Activated CD8-positive, alpha-beta memory T cell treated with anti-CD3 and anti-CD28 coated beads for 24 hours (primary cell): ENCODE data around the gene VPS16.

ENCODE experiments used
- DNase-seq: peaks from one replicate; pipeline ENCODE4 v3.0.0-alpha.2; 2020

Gene VPS16

DNA sequence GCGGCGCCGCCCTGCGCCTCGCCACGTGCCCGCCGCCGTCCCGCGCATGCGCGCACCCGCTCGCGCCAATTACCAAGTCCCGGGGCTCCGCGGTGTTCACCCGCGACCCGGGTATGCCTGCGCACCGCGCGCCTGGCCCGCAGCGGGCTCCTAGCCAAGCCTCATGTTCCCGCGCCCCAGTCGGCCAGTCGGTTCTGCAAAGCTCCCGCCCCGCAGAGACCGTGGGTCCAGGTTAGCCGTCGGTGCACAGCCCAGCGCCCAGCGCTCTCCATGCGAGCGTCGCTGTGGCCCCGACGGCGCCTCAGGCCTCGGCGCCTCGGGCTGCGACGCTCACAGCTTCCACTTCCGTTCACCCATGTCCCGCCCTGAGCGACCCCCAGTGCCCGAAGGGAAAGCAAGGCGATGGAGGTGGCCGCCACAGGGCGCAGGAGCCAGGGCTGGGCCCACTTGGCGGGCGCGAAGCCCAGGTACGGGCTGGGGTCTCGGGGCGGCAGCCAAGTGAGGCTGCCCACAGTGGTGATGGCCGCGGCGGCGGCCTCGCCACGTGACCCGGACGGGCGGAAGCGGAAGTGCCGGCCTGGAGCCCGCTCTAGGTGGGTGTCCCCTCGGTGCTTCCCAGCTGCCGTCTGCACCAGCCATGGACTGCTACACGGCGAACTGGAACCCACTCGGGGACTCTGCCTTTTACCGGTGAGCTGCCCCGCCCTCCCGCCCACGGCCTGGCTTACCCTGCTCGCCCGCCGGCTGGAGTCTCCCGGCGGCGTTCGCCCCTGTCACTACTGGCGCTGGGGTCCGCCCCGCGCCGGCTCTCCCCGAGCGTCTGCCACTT, at the start of gene VPS16, which contains the start of gene PCED1A:
VPS16 (plus strand) TSS at position 608 of the 829 bp plus-strand sequence; CDS start at position 638, 30 bp downstream.
PCED1A (minus strand) TSS at position 518 of the 829 bp plus-strand sequence. CDS start 743 bp downstream, outside the sequence.
- DNase-seq, result peak; percentile 98

GRCh38 chr20:2793471-2793870, 47.1 kb upstream of the VPS16 start:
- DNase-seq, result no peak

DNA sequence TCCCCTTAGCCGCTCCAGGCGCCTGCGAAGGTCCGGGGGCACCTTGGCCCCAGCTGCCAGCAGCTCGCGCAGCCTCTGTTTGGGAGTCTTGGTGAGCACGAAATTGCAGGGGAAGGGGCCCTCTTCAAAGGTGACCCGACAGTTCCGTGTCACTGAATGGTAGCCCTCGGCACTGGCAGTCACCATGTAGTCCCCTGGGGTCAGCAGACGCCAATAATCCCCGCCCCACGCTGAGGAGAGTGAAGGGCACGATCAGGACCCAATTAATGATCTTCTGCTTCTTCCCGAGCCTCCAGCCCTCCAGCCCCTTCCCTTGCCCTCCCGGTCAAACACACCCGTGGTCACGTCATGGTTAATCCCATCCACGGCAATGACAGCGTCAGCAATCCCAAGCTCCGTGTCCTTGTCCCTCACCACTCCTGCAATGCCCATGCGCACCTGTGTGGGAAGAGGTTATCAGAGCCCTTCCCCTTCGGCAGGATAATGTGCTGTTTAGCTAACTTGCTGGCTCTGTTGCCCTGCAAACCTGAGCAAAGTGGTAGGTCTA, 46.3 kb upstream of the VPS16 start:
- no peak for DNase-seq

- DNase-seq, result no peak
Observed at GRCh38 chr20:2794866-2795447, 45.6 kb upstream of the VPS16 start.

DNA sequence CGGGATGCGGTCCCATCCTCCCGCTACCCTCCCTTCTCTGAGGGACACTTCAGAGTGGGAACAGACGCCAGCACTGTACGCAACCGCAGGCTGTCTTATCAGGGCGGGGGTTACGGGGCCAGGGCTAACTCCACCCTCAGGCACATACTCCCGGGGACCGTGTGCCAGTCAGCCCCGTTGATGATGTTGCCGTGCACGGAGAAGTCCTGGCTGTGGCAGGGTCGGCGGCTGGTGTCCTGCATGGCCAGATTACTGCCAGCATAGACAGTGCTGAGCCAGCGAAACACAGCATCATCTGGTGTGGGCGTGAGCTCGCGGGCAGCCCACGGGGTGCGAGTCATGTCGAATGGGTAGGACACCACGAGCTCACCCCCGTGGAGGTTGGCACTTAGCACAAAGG, 45.1 kb upstream of the VPS16 start:
- no peak for DNase-seq

DNA sequence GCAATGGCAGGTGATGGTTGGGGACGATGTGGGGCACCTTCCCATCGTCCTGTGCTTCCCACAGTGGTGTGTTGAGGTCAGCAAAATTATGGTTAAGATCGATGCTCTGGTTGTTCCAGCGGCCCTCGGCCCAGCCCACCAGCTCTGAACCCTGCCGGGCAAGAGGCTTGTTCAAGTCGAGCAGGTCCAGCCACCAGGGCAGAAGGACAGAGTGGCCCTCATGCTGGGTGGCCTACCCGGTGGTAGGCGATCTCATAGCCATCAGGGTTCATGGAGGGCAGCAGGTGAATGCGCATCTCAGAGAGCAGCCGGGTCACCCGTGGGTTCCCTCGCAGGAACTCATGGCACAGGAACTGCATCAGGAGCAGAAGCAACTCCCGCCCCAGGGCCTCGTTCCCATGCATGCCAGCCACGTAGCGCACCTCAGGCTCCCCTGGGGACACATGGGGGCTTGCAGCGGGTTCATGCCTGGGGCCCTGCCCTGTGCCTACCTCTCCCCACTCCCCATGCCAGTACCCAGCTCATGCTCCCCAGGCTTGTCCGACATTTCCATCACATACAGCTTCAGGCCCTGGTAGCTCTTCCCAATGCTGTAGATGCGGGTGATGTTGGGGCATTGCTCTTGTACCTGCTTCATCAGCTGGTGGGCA, 44.4 kb upstream of the VPS16 start:
- DNase-seq, result no peak

DNA sequence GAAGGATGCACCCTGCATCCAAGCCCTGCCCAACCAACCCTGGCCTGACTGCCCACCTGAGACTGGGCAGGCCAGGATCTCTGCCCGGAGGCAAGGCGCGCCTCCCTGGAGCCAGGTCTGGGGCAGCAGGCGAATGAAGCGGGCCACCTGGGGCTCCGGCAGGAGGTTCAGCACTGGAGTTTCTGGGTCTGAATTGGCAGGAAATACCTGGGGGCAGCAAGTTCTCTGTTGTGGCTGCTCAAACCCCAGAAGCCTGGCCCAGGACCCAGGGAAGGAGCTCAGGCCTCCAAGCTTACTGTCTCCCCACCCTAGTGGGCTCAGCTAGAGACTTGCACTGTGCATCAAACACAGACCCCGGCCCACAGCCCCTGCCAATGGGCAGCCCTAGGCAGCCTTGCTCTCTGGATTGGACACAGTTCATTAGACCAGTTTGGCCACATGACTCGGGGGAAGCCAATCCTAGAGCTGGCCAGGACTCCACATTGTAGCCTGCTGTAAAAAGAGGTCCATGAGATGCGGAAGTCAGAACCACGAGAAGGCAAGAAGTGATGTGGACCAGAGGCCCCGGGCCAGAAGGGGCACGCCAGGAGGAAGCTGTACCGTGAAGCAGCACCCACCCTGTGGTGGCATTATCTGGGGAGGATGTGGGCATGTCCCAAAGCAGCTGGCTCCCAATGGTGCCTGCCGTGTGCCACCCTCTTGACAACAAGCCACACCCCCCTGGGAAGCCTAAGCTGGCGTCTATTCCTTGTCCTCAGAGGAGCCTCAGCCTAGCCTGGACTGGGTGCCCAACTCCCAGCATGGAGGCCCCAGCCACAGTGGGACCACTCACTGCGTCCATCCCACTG, 43.2 kb upstream of the VPS16 start:
- no peak for DNase-seq

- DNase-seq, result no peak
Observed at GRCh38 chr20:2798095-2798805, 42.3 kb upstream of the VPS16 start.

DNA sequence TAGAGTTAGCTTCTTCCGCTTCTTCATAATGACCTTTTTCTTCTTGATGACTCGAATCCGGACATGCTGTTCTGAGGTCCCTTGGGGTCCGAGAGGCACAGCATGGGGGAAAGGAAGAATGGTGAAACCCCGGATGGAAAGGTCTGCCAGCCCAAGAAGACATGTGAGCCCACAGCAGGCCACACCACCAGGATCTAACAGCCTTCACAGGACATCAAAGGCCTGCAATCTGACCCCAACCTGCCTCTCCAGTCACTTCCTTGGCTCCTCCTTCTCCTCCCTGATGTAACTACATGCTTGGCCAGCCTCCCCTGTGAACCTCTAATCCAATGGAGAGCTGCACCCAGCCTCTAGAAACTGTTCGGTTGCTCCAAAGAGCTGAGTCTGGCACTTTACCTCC, 41.7 kb upstream of the VPS16 start:
- no peak for DNase-seq

- DNase-seq, result no peak
Observed at GRCh38 chr20:2799271-2799670, 41.3 kb upstream of the VPS16 start.

- DNase-seq, result peak; percentile 66
Observed at GRCh38 chr20:2799688-2800520, 40.6 kb upstream of the VPS16 start.

DNA sequence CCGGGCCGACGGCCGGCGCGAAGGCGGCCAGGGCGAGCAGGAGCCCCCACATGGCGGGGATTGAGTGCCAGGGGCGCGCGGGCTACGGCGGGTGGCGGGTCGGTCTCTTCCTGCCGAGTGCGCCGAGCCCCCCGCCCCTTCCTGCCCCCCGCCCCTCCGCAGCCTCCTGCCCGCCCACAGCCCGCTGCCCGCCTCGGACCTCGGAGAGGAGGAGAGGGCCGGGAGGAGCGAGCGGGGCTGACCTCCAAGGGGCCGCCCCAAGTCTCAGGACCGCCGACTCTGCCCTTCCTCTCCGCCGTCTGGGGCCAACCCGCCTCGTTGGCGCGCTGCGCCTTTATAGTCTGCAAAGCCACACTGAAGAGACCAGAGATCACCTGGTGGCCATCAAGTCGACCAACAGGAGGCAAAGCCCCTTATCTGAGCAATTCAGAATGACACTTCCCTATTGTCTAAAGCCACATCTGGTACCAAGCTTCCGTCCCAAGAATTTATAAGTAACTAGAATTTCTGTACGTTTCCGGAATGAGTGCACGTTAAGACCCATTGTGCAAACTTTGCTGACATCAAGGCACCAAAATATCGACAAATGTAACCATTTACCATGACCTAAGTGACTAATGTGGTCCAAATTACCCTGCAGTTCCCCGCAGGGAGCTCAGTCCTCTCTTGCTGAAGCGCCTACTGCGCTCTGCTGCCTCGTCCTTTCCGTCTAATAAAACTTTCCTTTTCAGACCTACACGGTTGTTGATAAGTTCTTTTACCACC, 39.8 kb upstream of the VPS16 start, which contains the start of gene CPXM1:
CPXM1 (minus strand) TSS at position 107 of the 765 bp plus-strand sequence; CDS start at position 52, 55 bp downstream.
- no peak for DNase-seq

DNA sequence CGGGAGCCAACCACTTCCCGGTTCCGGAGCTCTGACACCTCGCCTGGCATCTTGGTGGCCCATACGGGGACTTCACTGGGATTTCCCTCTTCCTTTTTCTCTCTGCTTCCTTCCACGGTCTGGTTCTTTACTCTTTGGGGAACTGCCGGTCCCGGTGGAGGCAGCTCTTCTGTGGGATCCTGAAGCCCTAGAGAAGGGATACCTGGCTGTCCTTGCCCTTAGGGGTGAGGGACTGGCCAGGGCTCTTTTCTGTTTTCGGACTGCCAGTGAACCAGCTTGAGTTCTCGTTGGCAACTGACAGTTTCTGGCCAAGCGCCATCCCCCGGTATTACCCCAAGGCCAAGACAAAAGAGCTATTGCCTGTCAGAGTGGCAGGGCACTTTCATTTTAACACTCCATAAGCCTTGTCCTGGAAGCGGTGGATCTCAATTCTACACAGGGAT, 39.2 kb upstream of the VPS16 start:
- DNase-seq, result no peak

DNA sequence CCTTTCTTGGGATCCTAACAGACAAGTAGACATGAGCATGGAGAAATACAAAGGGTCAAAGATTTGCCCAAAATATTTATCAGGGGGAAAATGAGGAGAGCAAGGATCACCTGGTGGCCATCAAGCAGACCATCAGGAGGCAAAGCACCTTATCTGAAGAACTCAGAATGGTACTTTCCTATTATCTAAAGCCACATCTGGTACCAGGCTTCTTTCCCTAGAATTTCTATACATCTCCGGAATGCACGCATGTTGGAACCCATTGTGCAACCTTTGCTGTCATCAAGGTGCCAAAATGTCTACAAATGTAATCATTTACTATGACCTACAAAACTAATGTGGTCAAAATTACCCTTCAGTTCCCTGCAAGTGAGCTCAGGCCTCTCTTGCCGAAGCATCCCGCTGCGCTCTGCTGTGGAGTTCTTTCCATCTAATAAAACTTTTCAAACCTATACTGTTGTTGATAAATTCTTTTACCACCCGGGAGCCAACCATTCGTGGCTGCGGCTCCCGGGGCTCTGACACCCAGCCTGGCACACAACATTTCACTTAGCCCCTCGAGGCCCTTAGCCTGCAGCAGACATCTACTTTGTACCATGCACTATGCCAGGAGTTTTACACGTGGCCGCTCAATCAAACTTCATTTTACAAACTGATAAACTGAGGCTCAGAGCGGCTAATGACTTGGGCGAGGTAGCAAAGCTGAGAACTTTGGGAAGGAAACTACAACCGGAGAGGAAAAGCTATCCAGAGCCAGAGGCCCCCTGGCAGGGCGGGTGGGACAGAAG, 36.3 kb upstream of the VPS16 start:
- DNase-seq, result no peak

DNA sequence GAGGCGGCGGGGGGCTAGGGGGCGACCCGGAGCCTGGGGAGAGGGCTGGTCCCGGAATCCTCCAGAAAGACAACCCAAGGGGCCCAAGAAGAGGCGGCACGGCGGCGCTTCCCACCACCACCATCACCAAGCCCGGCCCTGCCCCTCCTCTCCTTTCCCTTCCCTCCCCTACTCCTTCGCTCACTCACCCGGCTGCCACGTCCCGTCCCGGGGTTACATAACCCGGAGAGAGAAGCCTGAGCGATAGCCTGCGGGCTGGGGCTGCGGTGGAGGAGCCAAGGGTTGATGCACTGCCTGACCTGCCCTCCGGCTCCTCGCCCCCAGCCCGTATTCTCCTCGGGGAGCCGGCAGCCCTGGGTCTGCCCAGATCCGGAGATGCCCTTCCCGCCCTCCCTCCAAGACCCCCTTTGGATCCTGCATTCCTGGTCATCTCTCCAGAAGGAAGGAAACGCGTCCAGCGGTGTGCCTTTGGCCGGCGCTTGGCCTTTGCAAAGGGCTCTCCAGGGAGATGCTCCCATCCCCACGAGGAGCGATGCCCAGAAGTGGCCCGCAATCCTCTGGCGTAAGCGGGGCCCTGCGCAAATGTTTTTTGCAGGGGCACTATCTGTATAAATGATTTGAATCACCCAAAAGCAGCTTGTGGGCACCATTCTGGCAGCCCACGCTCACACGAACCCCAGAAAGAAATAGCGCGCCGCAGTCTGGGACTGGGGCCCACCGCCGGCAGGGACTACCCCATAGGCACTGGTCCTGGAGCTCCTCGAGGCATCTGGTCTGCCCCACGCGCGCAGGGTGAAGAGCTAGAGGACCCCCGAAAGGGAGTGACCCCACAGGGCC, 35.5 kb upstream of the VPS16 start:
- DNase-seq, result no peak

DNA sequence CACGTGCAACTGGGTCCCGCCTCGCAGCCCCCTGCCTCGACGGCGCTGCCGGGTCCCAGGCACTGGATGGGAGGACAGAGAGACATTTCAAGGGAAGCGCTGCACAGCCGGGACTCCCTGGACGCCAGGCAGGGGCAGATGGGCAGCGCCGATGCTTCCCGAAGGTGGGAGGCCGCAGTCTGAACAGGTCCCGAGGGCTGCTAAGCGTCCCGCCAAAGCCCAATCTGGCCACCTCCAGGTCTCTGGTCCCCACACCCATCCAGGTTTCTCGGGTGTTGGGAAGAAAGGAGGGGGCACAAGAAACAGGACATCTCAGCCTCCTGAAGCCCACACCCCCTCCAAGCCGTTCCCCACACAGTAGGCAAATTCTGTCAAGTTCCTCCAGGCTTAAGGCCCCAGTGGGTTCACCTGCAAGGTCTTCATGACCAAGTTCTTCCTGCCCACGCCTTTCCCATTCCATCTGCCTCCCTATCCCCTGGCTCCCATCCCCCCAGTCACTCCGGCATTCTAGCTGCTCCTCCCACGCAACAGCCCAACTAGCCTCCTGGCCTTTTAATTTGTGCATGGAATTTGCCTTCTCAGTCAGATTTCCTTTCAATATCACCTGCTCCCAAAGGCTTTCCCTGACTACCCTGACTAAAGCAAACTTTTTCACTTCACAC, 34.7 kb upstream of the VPS16 start:
- DNase-seq, result no peak

GRCh38 chr20:2806351-2806701, 34.2 kb upstream of the VPS16 start:
- DNase-seq, result no peak

- no peak for DNase-seq
Observed at GRCh38 chr20:2807019-2807418, 33.5 kb upstream of the VPS16 start.
